ENCODE measurements around the gene MLF1. TPM values are rescaled to one million over a fixed set of nuclear protein-coding genes. Genes with fewer than 3 reads are reported as not detected.

Gene MLF1
- total RNA-seq, 1 experiment from 2014 or later, result 20.4 TPM

DNA sequence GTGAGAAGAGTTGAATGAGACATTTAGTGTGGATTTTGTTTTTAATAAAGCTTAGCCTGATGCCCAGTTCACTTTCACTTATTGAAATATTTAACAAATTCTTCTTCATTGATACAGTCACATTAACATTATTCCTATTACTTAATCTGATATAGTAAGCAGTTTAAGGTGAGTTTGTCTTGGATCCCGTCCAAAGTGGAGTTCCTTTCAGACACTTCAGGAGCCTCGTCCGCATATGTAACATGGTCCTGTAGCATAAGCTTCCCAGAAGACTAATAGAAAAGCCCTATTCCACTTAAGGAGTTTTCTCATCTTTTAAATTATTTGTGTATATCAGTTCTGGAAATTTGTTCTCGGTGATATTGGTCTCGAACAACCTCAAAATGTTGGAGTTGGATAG, 39.7 kb upstream of the MLF1 start:
- TF ChIP-seq, protein P1, sequence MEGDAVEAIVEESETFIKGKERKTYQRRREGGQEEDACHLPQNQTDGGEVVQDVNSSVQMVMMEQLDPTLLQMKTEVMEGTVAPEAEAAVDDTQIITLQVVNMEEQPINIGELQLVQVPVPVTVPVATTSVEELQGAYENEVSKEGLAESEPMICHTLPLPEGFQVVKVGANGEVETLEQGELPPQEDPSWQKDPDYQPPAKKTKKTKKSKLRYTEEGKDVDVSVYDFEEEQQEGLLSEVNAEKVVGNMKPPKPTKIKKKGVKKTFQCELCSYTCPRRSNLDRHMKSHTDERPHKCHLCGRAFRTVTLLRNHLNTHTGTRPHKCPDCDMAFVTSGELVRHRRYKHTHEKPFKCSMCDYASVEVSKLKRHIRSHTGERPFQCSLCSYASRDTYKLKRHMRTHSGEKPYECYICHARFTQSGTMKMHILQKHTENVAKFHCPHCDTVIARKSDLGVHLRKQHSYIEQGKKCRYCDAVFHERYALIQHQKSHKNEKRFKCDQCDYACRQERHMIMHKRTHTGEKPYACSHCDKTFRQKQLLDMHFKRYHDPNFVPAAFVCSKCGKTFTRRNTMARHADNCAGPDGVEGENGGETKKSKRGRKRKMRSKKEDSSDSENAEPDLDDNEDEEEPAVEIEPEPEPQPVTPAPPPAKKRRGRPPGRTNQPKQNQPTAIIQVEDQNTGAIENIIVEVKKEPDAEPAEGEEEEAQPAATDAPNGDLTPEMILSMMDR (conservative IDR thresholded peaks at IDR 0.05), result no peak
- no CpG with 5 or more reads among the region's 5 CpGs for WGBS (ENCODE audit: extremely low coverage, insufficient read length, low lambda C conversion rate)

More for the DNA sequence above, 39.7 kb upstream of the MLF1 start:
- no peak overlapping the region for H4K5ac ChIP-seq (ENCODE audit: insufficient read length, low read depth, low read length)
- H3K23ac ChIP-seq (ENCODE audit: insufficient read length, low read depth, low read length), result no peak overlapping the region
- H3K9ac ChIP-seq (ENCODE audit: extremely low read depth, insufficient read length, low read length), result no peak overlapping the region
- no peak overlapping the region for H2AFZ ChIP-seq (ENCODE audit: low read length)
- DNase-seq, result no peak
- H2AK5ac ChIP-seq (ENCODE audit: insufficient read length, low read length), result no peak overlapping the region
- no peak overlapping the region for H3K56ac ChIP-seq (ENCODE audit: insufficient read length, low read depth, low read length)
- Mint-ChIP-seq H3K9me3 (no peaks in the 10 kb centered on the region), H3K27ac (no peak overlapping the region; a peak in 1 of 7 replicates), H3K4me1 (0 out of 4 replicates have a peak, but pooled peaks cover 0 to 3% of the 10 kb centered on the region in 2 experiments), H3K4me3 (no peak overlapping the region), H3K27me3 (ENCODE audit: low read depth) (no peaks in the 10 kb centered on the region), H3K36me3 (ENCODE audit: insufficient read depth in 1 of 3, low read depth in 3 of 3) (no peaks in the 10 kb centered on the region)
- no peak overlapping the region for H2BK15ac ChIP-seq (ENCODE audit: low read depth, low read length)
- H3K23me2 ChIP-seq (ENCODE audit: insufficient read length, low read depth, low read length, poor library complexity, severe bottlenecking), result no peaks in the 10 kb centered on the region
- no peak overlapping the region for H3K14ac ChIP-seq (ENCODE audit: insufficient read depth, low read length)
- H2BK20ac ChIP-seq (ENCODE audit: low read depth, low read length, poor library complexity, severe bottlenecking), result no peak overlapping the region
- H3K18ac ChIP-seq (ENCODE audit: insufficient read length, low read depth, low read length), result no peak overlapping the region
- H3T11ph ChIP-seq (ENCODE audit: low read length), result no peak overlapping the region
- no peak overlapping the region for H4K91ac ChIP-seq (ENCODE audit: insufficient read length, low read depth, low read length)
- H3K27ac ChIP-seq (ENCODE audit: insufficient read length, low read depth, low read length), result no peak overlapping the region
- H3K4me2 ChIP-seq (ENCODE audit: insufficient read depth, insufficient read length, low read length), result no peak overlapping the region
- no peaks in the 10 kb centered on the region for H3K27me3 ChIP-seq (ENCODE audit: insufficient read depth, low read length)
- H3K9me3 ChIP-seq (ENCODE audit: control insufficient read depth, low read depth, low read length), result no peaks in the 10 kb centered on the region
- no peak overlapping the region for H2BK12ac ChIP-seq (ENCODE audit: insufficient read length, low read depth, low read length)
- no peaks in the 10 kb centered on the region for H4K20me1 ChIP-seq (ENCODE audit: control insufficient read depth, insufficient read depth, insufficient read length)
- no peaks in the 10 kb centered on the region for H3K79me1 ChIP-seq (ENCODE audit: insufficient read depth, low read depth, low read length, poor library complexity, severe bottlenecking)
- no peak overlapping the region for H2BK5ac ChIP-seq (ENCODE audit: insufficient read length, low read length)
- no peak overlapping the region for H2BK120ac ChIP-seq (ENCODE audit: low read depth, low read length, poor library complexity, severe bottlenecking)
- no peaks in the 10 kb centered on the region for H3K4me1 ChIP-seq (ENCODE audit: insufficient read depth, low read length)
- no peaks in the 10 kb centered on the region for H3K79me2 ChIP-seq (ENCODE audit: insufficient read depth, low read length)
- H4K8ac ChIP-seq (replicated peaks; ENCODE audit: insufficient read length, low read depth, low read length), result no peak overlapping the region
- H3K4ac ChIP-seq (ENCODE audit: low read depth, low read length), result no peak overlapping the region
